IMR-90 (cell line): ENCODE measurements around the gene SLC7A6OS. TPM values are rescaled to one million over a fixed set of nuclear protein-coding genes. Genes with fewer than 3 reads are reported as not detected.

ENCODE experiments used
- ATAC-seq: fragments of 200-7000 bp; cut with Tn5 transposase; 2 replicates; pipeline ENCODE4 v1.9.1; 2020; ENCODE audit warnings: low read depth, mild to moderate bottlenecking, moderate library complexity
- BruUV-seq: library from RNA; stranded (reverse); fragments of 400-500 nt; replicated peaks from 2 replicates; lab custom pipeline; 2021; lab: Mats Ljungman, UMichigan
- CTCF ChIA-PET: fragments of 300-600 bp; formaldehyde crosslinking; extraction: SDS; loops from one replicate; lab custom pipeline; 2021; ENCODE audit warnings: antibody characterized with exemption; lab: Yijun Ruan, JAX
- POLR2A ChIA-PET: fragments of 300-600 bp; sonication (Branson Sonifier 250); formaldehyde crosslinking; loops from one replicate; lab custom pipeline; 2022; ENCODE audit warnings: antibody characterized with exemption; ENCODE audit not compliant: unreplicated experiment; lab: Charles Lee
- DNase-seq: peaks from one replicate; pipeline ENCODE4 v3.0.0; 2013
- H2AFZ ChIP-seq: replicated peaks from 2 replicates; pipeline ENCODE3; 2013; ENCODE audit warnings: low read length, mild to moderate bottlenecking; ENCODE audit not compliant: poor library complexity
- H2AK5ac ChIP-seq: 2 replicates; pipeline ENCODE4 v1.6.1; 2013; ENCODE audit warnings: low read depth, low read length, inconsistent platforms
- H2AK9ac ChIP-seq: replicated peaks from 2 replicates; pipeline ENCODE3; 2013; ENCODE audit warnings: mild to moderate bottlenecking, low read depth, low read length, moderate library complexity; ENCODE audit not compliant: poor library complexity
- H2BK120ac ChIP-seq: 2 replicates; pipeline ENCODE4 v1.6.1; 2013; ENCODE audit warnings: low read depth, low read length, inconsistent platforms
- H2BK15ac ChIP-seq: 3 replicates; pipeline ENCODE4 v1.6.1; 2013; ENCODE audit warnings: low read depth, low read length, inconsistent platforms
- H2BK20ac ChIP-seq: 2 replicates; pipeline ENCODE4 v1.6.1; 2013; ENCODE audit warnings: low read depth, mild to moderate bottlenecking, inconsistent platforms, low read length, moderate library complexity
- H2BK5ac ChIP-seq: 2 replicates; pipeline ENCODE4 v1.6.1; 2013; ENCODE audit warnings: mild to moderate bottlenecking, low read depth, low read length, inconsistent platforms; ENCODE audit not compliant: poor library complexity, severe bottlenecking
- H3K14ac ChIP-seq: replicated peaks from 2 replicates; pipeline ENCODE4 v1.6.1; 2013; ENCODE audit warnings: low read depth, low read length, inconsistent platforms
- H3K18ac ChIP-seq: 2 replicates; pipeline ENCODE4 v1.6.1; 2013; ENCODE audit warnings: low read depth, low read length, control low read depth
- H3K23ac ChIP-seq: 2 replicates; pipeline ENCODE4 v1.6.1; 2013; ENCODE audit warnings: low read depth, low read length, inconsistent platforms
- H3K27ac ChIP-seq: 2 replicates; pipeline ENCODE4 v1.5.1; 2013; ENCODE audit warnings: mild to moderate bottlenecking, control low read depth, low read length; ENCODE audit not compliant: insufficient read depth
- H3K27me3 ChIP-seq: 2 replicates; pipeline ENCODE4 v1.6.1; 2013; ENCODE audit warnings: low read length; ENCODE audit not compliant: control insufficient read depth, insufficient read depth
- H3K36me3 ChIP-seq: 2 replicates; pipeline ENCODE4 v1.6.1; 2013; ENCODE audit warnings: low read length, mixed read lengths; ENCODE audit not compliant: control insufficient read depth, insufficient read depth
- H3K4ac ChIP-seq: 2 replicates; pipeline ENCODE4 v1.6.1; 2013; ENCODE audit warnings: low read depth, low read length, inconsistent platforms
- H3K4me1 ChIP-seq: 2 replicates; pipeline ENCODE4 v1.6.1; 2013; ENCODE audit warnings: low read length, mixed read lengths; ENCODE audit not compliant: control insufficient read depth, insufficient read depth
- H3K4me2 ChIP-seq: 2 replicates; pipeline ENCODE4 v1.6.1; 2013; ENCODE audit warnings: low read depth, mild to moderate bottlenecking, control low read depth, low read length, moderate library complexity
- H3K4me3 ChIP-seq: 2 replicates; pipeline ENCODE4 v1.5.1; 2013; ENCODE audit warnings: low read depth, mild to moderate bottlenecking, control low read depth, low read length, moderate library complexity; ENCODE audit not compliant: insufficient read depth
- H3K56ac ChIP-seq: 2 replicates; pipeline ENCODE4 v1.6.1; 2013; ENCODE audit warnings: low read length, inconsistent platforms; ENCODE audit not compliant: insufficient read depth; ENCODE audit errors: extremely low read depth
- H3K79me1 ChIP-seq, 2 experiments: 2 replicates each; pipeline ENCODE4 v1.6.1; 2013; ENCODE audit warnings: low read length in 2 of 2, inconsistent platforms in 1 of 2, low read depth in 1 of 2
- H3K9ac ChIP-seq: 2 replicates; pipeline ENCODE4 v1.6.1; 2013; ENCODE audit warnings: low read depth, low read length, control low read depth
- H3K9me1 ChIP-seq: 2 replicates; pipeline ENCODE4 v1.6.1; 2013; ENCODE audit warnings: low read length, inconsistent platforms; ENCODE audit not compliant: insufficient read depth
- H3K9me3 ChIP-seq: 2 replicates; pipeline ENCODE4 v1.6.1; 2013; ENCODE audit warnings: low read length; ENCODE audit not compliant: control insufficient read depth, insufficient read depth
- H4K20me1 ChIP-seq: 2 replicates; pipeline ENCODE4 v1.6.1; 2013; ENCODE audit warnings: low read length, inconsistent platforms; ENCODE audit not compliant: insufficient read depth
- H4K5ac ChIP-seq: 2 replicates; pipeline ENCODE4 v1.6.1; 2013; ENCODE audit warnings: mild to moderate bottlenecking, low read depth, low read length, control low read depth
- H4K8ac ChIP-seq, 2 experiments: 2 replicates each; pipeline ENCODE4 v1.6.1; 2013; ENCODE audit warnings: low read depth in 2 of 2, low read length in 2 of 2, control low read depth in 1 of 2, inconsistent platforms in 1 of 2
- H4K91ac ChIP-seq: 2 replicates; pipeline ENCODE4 v1.6.1; 2013; ENCODE audit warnings: low read depth, low read length, inconsistent platforms; ENCODE audit not compliant: insufficient read depth
- RAD21 ChIP-seq: IDR thresholded peaks from 2 replicates; pipeline ENCODE4 v1.6.1; 2012; ENCODE audit warnings: low read length, improper control_type of control experiment
- RFX5 ChIP-seq: IDR thresholded peaks from 2 replicates; pipeline ENCODE4 v1.8.0; 2012; ENCODE audit warnings: low read depth, mild to moderate bottlenecking, low read length, moderate library complexity
- SMC3 ChIP-seq: fragments of 150-350 bp; IDR thresholded peaks from 2 replicates; pipeline ENCODE4 v1.6.1; 2016; ENCODE audit warnings: low read depth, mild to moderate bottlenecking, antibody characterized with exemption, low read length, moderate library complexity
- WGBS, 2 experiments: methylation state at CpG; one replicate each; pipeline versions ENCODE4 v1.1.5 to v1.1.7; 2013; ENCODE audit warnings: missing lambda C conversion rate in 2 of 2; ENCODE audit not compliant: insufficient read length in 1 of 2; ENCODE audit errors: extremely low coverage in 2 of 2; 5-methylcytosine and 5-hydroxymethylcytosine counted together
- dilution Hi-C: fragments of 300-500 bp; cut with HindIII; formaldehyde crosslinking; loops from one replicate; pipeline ENCODE4 v1.14.3; 2018; ENCODE audit warnings: low sequenced_read_pairs; ENCODE audit not compliant: unreplicated experiment
- in situ Hi-C: fragments of 300-500 bp; cut with MboI; formaldehyde crosslinking; loops from 3 replicates; pipeline ENCODE4 v1.14.3; 2019; ENCODE audit warnings: low sequenced_read_pairs, inconsistent platforms, mixed read lengths
- intact Hi-C: fragments of 100-400 bp; cut with micrococcal nuclease; formaldehyde crosslinking; loops from 2 replicates; pipeline ENCODE4 v1.10.0; 2022
- polyA plus RNA-seq, 3 experiments: library from polyadenylated mRNA; depleted of rRNA; stranded (reverse); fragments of >200 nt; gene quantifications; 2 replicates each; pipeline ENCODE4 v1.2.3, GENCODE V29; 2012; ENCODE audit warnings: low replicate concordance in 1 of 3
- total RNA-seq: library from RNA; depleted of rRNA; stranded (reverse); fragments of >200 nt; gene quantifications from 2 replicates; pipeline ENCODE4 v1.2.3, GENCODE V29; 2012

SLC7A6OS gene
- total and polyA plus RNA-seq, 2 of the 4 experiments (the other 2 are of a cell fraction) = 6.8 to 8.4 TPM

DNA sequence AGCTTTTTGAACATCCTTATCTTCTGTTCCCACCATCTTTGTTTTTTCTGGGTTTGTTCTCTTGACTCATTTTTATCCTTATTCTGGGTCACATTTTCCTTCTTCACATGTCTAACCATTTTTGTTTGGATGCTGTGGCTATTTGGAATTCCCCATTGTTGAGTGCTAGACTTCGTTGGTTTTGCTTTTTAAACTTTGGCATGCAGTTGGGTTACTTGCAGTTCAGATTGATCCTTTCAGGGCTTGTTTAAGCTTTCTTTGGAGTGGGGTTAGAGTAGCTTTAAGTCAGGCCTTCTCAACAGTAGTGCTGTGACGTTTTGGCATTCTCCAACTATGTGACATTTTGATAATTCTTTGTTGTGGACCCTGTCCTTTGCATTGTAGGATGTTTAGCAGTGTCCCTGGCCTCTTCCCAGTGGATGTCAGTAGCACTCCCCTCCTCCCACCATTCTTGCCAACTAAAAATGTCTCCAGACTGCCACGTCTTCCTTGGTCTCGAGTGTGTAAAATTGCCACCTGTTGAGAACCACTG is 21.2 kb upstream of the SLC7A6OS start:
- BruUV-seq = no TSS peak
- peak; percentile 83 for DNase-seq
- Histone ChIP-seq H4K20me1 (peaks cover 6% of the 10 kb centered on the region; the same call in 1 of the 2 replicates), H4K91ac (peak overlapping the region; percentile 83), H2AK9ac (peak overlapping the region; percentile 65), H3K4me3 (no peak overlapping the region), H2BK20ac (peak overlapping the region; percentile 84), H3K27ac (peak overlapping the region; percentile 77), H3K14ac (peak overlapping the region; percentile 85), H2AK5ac (peak overlapping the region; percentile 60), H3K27me3 (no peaks in the 10 kb centered on the region), H3K18ac (peak overlapping the region; percentile 91), H3K9me1 (peaks cover 13% of the 10 kb centered on the region), H2BK120ac (peak overlapping the region; percentile 90), H2BK15ac (peak overlapping the region; percentile 65; the same call in 2 of the 3 replicates), H3K4me1 (peaks cover 13% of the 10 kb centered on the region), H3K56ac (peak overlapping the region; percentile 75), H4K5ac (peak overlapping the region; percentile 46), H2AFZ (peak overlapping the region; percentile 44), H3K23ac (peak overlapping the region; percentile 75), H2BK5ac (peak overlapping the region; percentile 91), H3K79me1 (peaks cover 0 to 16% of the 10 kb centered on the region in 2 experiments; a peak in 2 of 4 replicates), H4K8ac (peak overlapping the region; percentile 29 to 96; a peak in 3 of 4 replicates), H3K4ac (peak overlapping the region; percentile 86), H3K9ac (peak overlapping the region; percentile 25; the same call in 1 of the 2 replicates), H3K36me3 (peaks cover 4% of the 10 kb centered on the region), H3K9me3 (no peaks in the 10 kb centered on the region), H3K4me2 (peak overlapping the region; percentile 79)
- intact Hi-C loops = no loop called here
- WGBS, 2 experiments = 20% methylated on average over 1 of the region's 4 CpGs; no CpG with 5 or more reads in 1 of the 2 experiments
- peak; percentile 74 for ATAC-seq
- dilution Hi-C loops = no loop called here
- ChIA-PET POLR2A (interaction anchor here (1.1 kb wide), 1 partner anchor 67 kb away, joined by 3 read pairs; the partner anchor contains the start of gene SLC7A6), CTCF (interaction anchor here (0.7 to 1.0 kb wide), 5 partner anchors 64 to 128 kb away, joined by 3 to 6 read pairs (median 3); partner anchors contain the start of gene SLC7A6)
- in situ Hi-C loops = no loop called here
- no peak for TF ChIP-seq RAD21
- TF ChIP-seq SMC3 = no peak
- TF ChIP-seq RFX5 = no peak
